Neuron (in vitro differentiated cells): ENCODE data around the gene CDH13.

ENCODE experiments used
- H2AFZ ChIP-seq: one replicate; pipeline ENCODE4 v1.6.1; 2013; ENCODE audit warnings: low read depth, mild to moderate bottlenecking, inconsistent platforms, low read length, moderate library complexity
- H3K27me3 ChIP-seq: one replicate; pipeline ENCODE4 v1.6.1; 2013; ENCODE audit warnings: low read length; ENCODE audit not compliant: insufficient read depth
- H3K36me3 ChIP-seq: one replicate; pipeline ENCODE4 v1.6.1; 2013; ENCODE audit warnings: low read length; ENCODE audit not compliant: insufficient read depth
- H3K4me1 ChIP-seq: one replicate; pipeline ENCODE4 v1.6.1; 2013; ENCODE audit warnings: low read length; ENCODE audit not compliant: insufficient read depth
- H3K4me3 ChIP-seq: 2 replicates; pipeline ENCODE4 v1.5.1; 2013; ENCODE audit warnings: mild to moderate bottlenecking, low read length, moderate library complexity
- H3K9me3 ChIP-seq: one replicate; pipeline ENCODE4 v1.6.1; 2013; ENCODE audit warnings: low read length

Gene CDH13

DNA sequence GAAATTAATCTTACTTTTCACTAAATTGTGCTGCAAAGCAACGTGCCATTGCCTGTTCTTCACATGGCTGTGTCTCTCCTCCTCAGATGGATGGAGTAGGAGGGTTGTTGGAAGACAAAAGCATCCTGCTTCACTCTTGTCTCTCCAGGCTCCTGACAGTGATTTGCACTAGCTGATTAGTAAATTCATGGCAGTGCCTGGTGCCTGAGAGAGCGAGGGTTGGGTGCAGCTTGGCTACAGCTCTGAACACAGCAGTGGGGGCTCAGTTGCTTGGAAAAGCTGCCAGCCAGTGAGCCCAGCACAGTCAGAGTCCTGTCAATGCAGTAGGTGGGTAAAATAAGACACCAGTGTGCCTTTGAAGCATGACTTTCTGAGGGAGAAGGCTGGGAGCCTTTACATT lies 37.4 kb downstream of the CDH13 start:
- Histone ChIP-seq H3K4me3 (no peak overlapping the region), H2AFZ (no peak overlapping the region), H3K36me3 (no peaks in the 10 kb centered on the region), H3K4me1 (no peaks in the 10 kb centered on the region), H3K9me3 (no peaks in the 10 kb centered on the region), H3K27me3 (no peaks in the 10 kb centered on the region)

DNA sequence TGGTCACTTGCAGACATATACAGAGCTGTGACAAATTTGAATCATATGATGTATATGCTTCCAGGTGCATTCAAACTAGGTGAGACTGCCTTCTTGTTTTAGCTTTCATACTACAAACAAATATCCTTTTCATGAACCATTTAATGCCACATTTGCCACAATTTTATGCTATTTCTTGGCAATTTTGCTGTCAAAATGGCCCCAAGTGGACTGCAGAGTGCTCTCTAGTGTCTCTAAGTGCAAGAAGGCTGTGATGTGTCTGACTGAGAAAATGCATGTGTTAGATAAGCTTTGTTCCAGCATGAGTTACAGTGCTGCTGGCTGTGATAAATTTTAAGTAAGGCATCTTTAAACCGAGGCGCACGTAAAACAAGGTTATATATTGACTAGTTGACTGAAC lies 38.3 kb downstream of the CDH13 start:
- Histone ChIP-seq H3K9me3 (no peaks in the 10 kb centered on the region), H3K4me3 (no peak overlapping the region), H3K27me3 (no peaks in the 10 kb centered on the region), H2AFZ (no peak overlapping the region), H3K4me1 (no peaks in the 10 kb centered on the region), H3K36me3 (no peaks in the 10 kb centered on the region)

DNA sequence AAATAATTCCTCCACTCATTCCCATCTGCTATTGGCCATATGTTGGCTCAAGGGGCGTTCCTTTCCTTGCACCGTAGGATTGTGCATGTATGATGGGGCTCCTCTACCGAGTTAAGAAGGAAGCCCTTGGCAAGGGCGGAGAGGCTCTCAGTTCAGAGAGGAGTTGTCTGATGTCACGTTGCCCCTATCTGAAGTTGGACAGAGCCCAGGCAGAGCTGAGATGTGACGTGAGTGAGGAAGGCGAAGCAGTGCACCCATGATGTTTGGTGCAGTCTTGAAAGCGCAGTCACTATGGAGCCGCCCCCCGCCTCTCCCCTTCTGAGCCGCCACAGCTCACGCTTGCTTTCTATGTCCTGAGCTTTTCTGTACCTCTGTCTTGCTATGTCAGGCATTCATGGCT lies 40.7 kb downstream of the CDH13 start:
- Histone ChIP-seq H3K4me3 (no peak overlapping the region), H2AFZ (no peak overlapping the region), H3K36me3 (no peaks in the 10 kb centered on the region), H3K27me3 (no peaks in the 10 kb centered on the region), H3K4me1 (no peaks in the 10 kb centered on the region), H3K9me3 (no peaks in the 10 kb centered on the region)

DNA sequence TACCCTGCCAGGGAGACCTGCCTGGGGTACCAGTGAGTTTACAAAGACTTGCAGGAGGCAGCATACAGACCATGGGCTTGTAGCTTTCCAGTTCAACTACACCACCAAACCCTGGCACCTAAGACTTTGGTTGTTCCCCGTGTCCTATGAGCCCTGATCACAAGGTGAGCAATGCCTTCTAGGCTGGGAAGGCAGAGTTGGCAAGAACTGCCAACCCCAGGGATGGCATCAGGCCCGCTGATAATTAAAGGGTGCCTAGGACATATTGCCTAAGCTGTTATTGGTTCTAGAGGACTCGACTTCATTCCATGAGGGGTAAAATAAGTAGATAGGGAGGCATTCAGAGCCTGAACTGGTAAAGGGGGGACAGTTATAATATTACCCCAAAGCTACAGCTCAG lies 41.3 kb downstream of the CDH13 start:
- no peak overlapping the region for H2AFZ ChIP-seq
- H3K9me3 ChIP-seq: no peaks in the 10 kb centered on the region
- no peaks in the 10 kb centered on the region for H3K36me3 ChIP-seq
- H3K4me1 ChIP-seq: no peaks in the 10 kb centered on the region
- H3K4me3 ChIP-seq: no peak overlapping the region
- H3K27me3 ChIP-seq: no peaks in the 10 kb centered on the region

DNA sequence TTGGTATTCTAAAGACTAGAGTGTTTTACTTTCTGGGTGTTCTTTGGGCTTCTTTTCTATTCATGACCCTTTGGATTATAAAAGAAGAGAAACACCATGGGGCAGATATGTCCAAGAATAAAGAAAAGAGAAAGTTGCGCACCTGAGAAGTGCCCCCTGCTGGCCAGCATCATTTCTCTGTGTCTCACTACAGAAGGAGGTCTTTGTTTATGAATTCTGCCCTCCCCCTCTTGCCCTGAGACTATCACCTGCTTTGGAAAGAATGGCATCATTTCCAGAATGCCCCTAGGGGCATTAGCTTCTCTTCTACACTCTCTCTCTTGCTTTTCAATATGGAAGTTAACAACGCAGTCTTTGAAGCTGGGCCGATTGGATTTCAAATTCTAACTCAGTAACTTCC lies 45.0 kb downstream of the CDH13 start:
- no peak overlapping the region for H2AFZ ChIP-seq
- no peaks in the 10 kb centered on the region for H3K36me3 ChIP-seq
- no peak overlapping the region for H3K4me3 ChIP-seq
- no peaks in the 10 kb centered on the region for H3K27me3 ChIP-seq
- H3K4me1 ChIP-seq: no peaks in the 10 kb centered on the region
- H3K9me3 ChIP-seq: no peaks in the 10 kb centered on the region

DNA sequence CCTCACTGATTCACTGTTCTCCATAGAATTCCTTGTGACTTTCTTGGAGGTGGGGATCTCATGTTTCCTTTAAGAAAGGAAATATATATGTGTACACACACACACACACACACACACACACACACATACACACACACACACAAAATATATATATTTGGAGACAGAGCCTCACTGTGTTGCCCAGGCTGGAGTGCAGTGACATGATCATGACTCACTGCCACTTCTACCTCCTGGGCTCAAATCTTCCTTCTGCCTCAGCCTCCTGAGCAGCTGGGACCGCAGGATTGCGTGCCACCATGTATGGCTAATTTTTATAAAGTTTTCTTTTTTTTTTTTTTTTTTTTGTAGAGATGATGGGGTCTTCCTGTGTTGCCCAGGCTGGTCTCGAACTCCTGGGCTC lies 45.9 kb downstream of the CDH13 start:
- no peak overlapping the region for H2AFZ ChIP-seq
- no peak overlapping the region for H3K4me3 ChIP-seq
- H3K27me3 ChIP-seq: no peaks in the 10 kb centered on the region
- no peaks in the 10 kb centered on the region for H3K9me3 ChIP-seq
- no peaks in the 10 kb centered on the region for H3K36me3 ChIP-seq
- no peaks in the 10 kb centered on the region for H3K4me1 ChIP-seq

DNA sequence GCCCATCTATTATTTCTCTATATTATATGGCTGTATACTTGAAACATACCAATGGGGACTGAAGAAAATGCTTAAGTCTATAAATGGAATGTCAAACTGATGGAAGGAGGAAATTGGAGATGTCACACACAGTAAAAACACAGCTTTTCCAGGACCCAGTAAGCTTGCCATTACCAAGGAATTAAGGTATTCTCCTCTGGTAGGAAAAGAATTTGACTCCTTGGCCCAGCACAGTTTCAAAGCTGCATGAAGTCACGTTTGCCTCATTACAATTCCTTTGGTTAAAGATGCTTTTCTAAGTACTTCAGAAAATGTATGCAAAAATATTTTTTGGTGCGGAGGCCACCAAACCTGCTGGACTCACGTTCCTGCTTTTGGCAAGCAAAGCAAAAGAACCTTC lies 48.5 kb downstream of the CDH13 start:
- H3K4me3 ChIP-seq: no peak overlapping the region
- H3K36me3 ChIP-seq: no peaks in the 10 kb centered on the region
- no peaks in the 10 kb centered on the region for H3K9me3 ChIP-seq
- H3K4me1 ChIP-seq: no peaks in the 10 kb centered on the region
- no peak overlapping the region for H2AFZ ChIP-seq
- H3K27me3 ChIP-seq: no peaks in the 10 kb centered on the region

DNA sequence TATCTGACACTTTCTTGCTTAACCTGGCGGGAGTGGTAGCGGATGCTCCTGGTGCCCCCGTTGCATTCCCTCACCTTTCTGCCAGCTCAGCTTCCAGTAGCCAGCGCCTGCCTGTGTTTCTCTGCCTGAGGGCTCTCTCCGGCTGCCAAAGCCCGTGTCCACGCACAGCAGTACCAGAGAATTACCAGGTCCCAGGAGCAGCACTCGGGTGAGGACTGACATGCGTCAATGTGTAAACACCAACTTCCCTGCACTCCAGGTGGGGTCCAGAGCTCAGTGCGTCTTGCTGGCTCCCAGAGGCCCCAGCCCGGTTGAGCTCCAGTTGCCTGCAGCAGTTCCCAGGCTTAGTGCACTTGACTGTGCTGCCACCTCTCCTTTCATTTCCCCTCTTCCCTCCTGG lies 54.8 kb downstream of the CDH13 start:
- Histone ChIP-seq H3K9me3 (no peaks in the 10 kb centered on the region), H3K27me3 (no peaks in the 10 kb centered on the region), H2AFZ (no peak overlapping the region), H3K4me3 (no peak overlapping the region), H3K36me3 (no peaks in the 10 kb centered on the region), H3K4me1 (no peaks in the 10 kb centered on the region)

DNA sequence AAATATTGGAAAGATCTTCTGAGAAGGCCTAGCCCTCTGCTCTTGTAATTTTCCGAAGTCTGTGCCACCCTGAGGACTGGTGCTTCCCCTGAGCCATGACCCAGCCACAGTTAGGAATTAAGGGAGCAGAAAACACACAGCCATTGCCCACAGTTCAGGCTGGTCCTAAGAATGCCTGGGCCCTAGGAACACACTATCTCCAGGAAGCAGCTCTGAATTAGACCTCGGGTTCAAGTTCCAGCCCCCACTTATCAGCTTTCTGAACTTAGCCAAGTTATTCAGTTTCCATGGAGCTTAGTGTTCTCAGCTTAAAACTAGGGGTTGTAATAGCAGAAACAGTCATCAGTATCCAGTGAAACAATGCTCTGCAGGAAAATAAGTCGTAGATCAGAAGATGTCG lies 56.0 kb downstream of the CDH13 start:
- no peaks in the 10 kb centered on the region for H3K4me1 ChIP-seq
- no peaks in the 10 kb centered on the region for H3K36me3 ChIP-seq
- H2AFZ ChIP-seq: no peak overlapping the region
- H3K9me3 ChIP-seq: no peaks in the 10 kb centered on the region
- H3K27me3 ChIP-seq: no peaks in the 10 kb centered on the region
- no peak overlapping the region for H3K4me3 ChIP-seq

DNA sequence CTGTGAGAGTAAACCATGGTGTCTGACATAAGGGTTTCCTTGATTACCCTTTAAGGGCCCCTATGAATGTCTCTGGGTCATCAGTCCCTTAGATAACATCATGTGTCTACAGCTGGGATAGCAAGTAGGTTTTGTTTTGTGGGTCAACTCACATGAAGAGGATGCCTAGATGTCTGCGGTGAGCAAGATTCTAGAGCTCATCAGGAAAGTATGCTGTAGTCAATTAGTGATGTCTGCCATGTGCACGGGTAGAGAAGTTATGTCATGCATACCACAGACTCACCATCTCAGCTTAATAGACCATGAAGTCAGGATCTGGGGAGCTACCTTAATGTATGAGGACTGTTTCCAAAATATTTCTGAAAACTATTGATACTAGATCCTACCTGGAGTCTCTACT lies 57.5 kb downstream of the CDH13 start:
- H3K27me3 ChIP-seq: no peaks in the 10 kb centered on the region
- no peak overlapping the region for H3K4me3 ChIP-seq
- no peaks in the 10 kb centered on the region for H3K36me3 ChIP-seq

DNA sequence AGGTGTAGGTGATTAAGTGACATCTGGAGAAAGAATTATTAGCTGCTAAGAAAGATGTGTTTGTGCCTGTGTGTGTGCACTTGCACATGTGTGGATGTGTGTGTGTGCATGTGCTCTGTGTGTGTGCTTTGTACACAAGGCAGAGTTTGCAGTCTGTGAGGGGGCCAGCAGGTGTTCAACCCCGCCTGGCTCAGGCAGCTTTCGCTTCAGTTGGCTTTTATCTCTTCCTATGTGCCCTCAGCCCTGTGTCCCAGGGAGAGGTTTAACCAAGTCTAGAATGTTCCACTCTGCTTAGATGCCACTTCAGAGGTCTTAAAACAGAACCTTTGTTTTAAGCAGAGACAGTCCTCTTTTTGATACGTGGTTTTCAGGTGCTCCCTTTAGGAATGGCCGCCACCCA lies 58.8 kb downstream of the CDH13 start:
- no peaks in the 10 kb centered on the region for H3K4me1 ChIP-seq
- no peaks in the 10 kb centered on the region for H3K27me3 ChIP-seq
- no peaks in the 10 kb centered on the region for H3K36me3 ChIP-seq
- H3K4me3 ChIP-seq: no peak overlapping the region
- H2AFZ ChIP-seq: no peak overlapping the region
- H3K9me3 ChIP-seq: no peaks in the 10 kb centered on the region

More for the DNA sequence above, 57.5 kb downstream of the CDH13 start:
- Histone ChIP-seq H3K9me3 (no peaks in the 10 kb centered on the region), H2AFZ (no peak overlapping the region), H3K4me1 (no peaks in the 10 kb centered on the region)

DNA sequence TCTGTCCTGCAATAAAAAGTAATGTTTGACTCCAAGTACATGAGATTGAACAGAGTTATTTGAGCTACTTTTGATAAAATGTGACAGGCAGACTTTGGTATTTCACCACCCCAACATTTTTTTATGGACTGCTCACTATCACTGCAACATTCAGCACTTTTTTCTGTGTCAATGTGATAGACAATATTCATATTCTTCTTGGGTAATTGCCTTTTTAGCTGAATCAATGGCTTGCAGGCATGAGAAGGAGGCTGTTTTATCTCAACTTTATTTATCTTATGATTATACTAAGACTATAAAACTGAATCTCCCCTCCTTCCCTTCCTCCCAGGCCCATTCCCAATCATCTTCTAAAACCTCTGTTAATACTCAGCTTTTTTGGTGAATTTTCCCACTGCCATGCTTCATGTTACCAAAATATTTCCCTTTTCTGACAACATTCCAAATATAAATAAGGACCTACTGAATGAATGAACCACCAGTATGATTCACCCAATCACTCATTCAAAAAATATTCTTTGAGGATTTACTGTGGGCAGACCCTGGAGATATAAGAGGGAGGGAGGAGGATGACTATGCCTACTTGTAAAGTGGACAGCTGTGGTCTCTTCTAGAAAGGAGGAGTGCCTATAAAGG lies 67.6 kb downstream of the CDH13 start:
- Histone ChIP-seq H2AFZ (no peak overlapping the region), H3K4me3 (no peak overlapping the region), H3K27me3 (no peaks in the 10 kb centered on the region), H3K4me1 (no peaks in the 10 kb centered on the region), H3K9me3 (no peaks in the 10 kb centered on the region), H3K36me3 (no peaks in the 10 kb centered on the region)

DNA sequence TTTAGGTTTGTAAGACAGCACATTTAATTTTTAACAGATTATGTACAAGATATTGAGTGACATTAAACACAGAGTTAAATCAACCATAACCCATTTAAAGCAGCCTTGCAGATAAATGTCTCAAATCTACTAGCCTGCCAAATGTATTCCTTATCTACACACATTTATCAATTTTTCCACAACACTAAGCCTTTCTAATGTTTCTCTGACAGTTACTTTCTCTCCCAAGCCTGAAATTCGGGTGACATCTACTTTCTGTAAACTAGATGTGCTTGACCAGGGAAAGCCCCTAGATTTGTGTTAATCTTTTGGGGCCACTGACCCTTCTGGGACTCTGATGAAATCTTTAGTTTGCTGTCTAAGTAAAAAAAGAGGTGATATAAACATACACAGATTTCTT lies 69.0 kb downstream of the CDH13 start:
- no peak overlapping the region for H2AFZ ChIP-seq
- no peaks in the 10 kb centered on the region for H3K4me1 ChIP-seq

DNA sequence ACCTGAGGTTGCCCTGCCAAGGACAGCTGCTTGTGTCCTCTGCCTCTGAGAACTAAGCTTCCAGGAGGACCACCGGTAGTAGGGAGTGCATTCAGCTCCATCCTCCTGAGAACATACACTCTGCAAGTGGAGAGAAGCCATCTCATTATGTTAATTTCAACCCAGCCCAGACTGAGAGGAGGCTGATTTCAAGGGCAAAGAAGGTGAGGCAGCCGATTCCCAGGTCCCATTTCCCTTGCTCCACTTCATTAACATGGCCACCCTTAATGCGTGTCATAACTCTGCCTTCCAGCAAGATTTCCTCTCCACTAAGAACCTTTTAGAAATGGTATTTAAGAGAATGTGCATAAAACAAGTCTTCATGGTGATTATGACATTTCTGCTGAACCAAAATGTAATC lies 72.5 kb downstream of the CDH13 start:
- H3K9me3 ChIP-seq: no peaks in the 10 kb centered on the region

More for the DNA sequence above, 69.0 kb downstream of the CDH13 start:
- Histone ChIP-seq H3K9me3 (no peaks in the 10 kb centered on the region), H3K36me3 (no peaks in the 10 kb centered on the region), H3K4me3 (no peak overlapping the region), H3K27me3 (no peaks in the 10 kb centered on the region)

More for the DNA sequence above, 72.5 kb downstream of the CDH13 start:
- Histone ChIP-seq H3K27me3 (no peaks in the 10 kb centered on the region), H2AFZ (no peak overlapping the region), H3K36me3 (no peaks in the 10 kb centered on the region), H3K4me3 (no peak overlapping the region), H3K4me1 (no peaks in the 10 kb centered on the region)
